HEK293 (cell line): Measurements from ENCODE around the gene MDH2.
"Not testable (repeated sequence)": the region's sequence is repeated elsewhere in the genome, so short reads cannot be mapped to it uniquely, and the experiment has no call there.

Source experiments
- CTCF ChIA-PET: fragments of 350-600 bp; formaldehyde crosslinking; extraction: SDS; loops from one replicate; lab custom pipeline; 2021; ENCODE audit warnings: antibody characterized with exemption; lab: Yijun Ruan, JAX
- POLR2A ChIA-PET: fragments of 300-600 bp; formaldehyde crosslinking; extraction: SDS; loops from one replicate; lab custom pipeline; 2020; ENCODE audit warnings: antibody characterized with exemption, inconsistent platforms; lab: Yijun Ruan, JAX
- H3K27ac ChIP-seq: fragments of 200-500 bp; sonication (Bioruptor generic); 2 replicates; pipeline ENCODE4 v1.5.1; 2014; ENCODE audit warnings: low read depth, low read length, control low read depth, inconsistent platforms; ENCODE audit errors: extremely low read depth
- H3K36me3 ChIP-seq, 2 experiments: fragments of 200-500 bp in 1 of 2; sonication (Bioruptor generic) in 1 of 2; 1 replicate in 1 of 2; 2 replicates in 1 of 2; pipeline ENCODE4 v1.5.1; 2014 to 2017; ENCODE audit warnings: inconsistent platforms in 2 of 2, low read length in 2 of 2; ENCODE audit not compliant: control insufficient read depth in 2 of 2, insufficient read depth in 1 of 2
- H3K4me1 ChIP-seq: fragments of 200-500 bp; sonication (Bioruptor generic); 2 replicates; pipeline ENCODE4 v1.5.1; 2014; ENCODE audit warnings: mild to moderate bottlenecking, low read length, inconsistent platforms; ENCODE audit not compliant: control insufficient read depth, insufficient read depth
- H3K4me3 ChIP-seq: 2 replicates; pipeline ENCODE4 v1.5.1; 2011; ENCODE audit warnings: low read depth, mild to moderate bottlenecking, control low read depth, low read length, moderate library complexity
- H3K9me3 ChIP-seq: fragments of 200-500 bp; sonication (Bioruptor generic); 2 replicates; pipeline ENCODE4 v1.5.1; 2014; ENCODE audit warnings: low read depth, low read length, inconsistent platforms; ENCODE audit not compliant: control insufficient read depth, insufficient read depth
- BCL11B ChIP-seq: fragments of 450-650 bp; formaldehyde crosslinking; IDR thresholded peaks from 2 replicates; pipeline ENCODE4 v1.5.1; 2016; ENCODE audit warnings: low read depth, missing biosample characterization, missing genetic modification characterization
- ELK4 ChIP-seq: IDR thresholded peaks from 2 replicates; pipeline ENCODE4 v1.6.1; 2011; ENCODE audit warnings: mild to moderate bottlenecking, low read depth, low read length, borderline replicate concordance
- FEZF1 ChIP-seq: fragments of 450-650 bp; formaldehyde crosslinking; IDR thresholded peaks from 2 replicates; pipeline ENCODE4 v1.5.1; 2016; ENCODE audit warnings: missing biosample characterization, missing genetic modification characterization
- KLF9 ChIP-seq: fragments of 450-650 bp; formaldehyde crosslinking; IDR thresholded peaks from 2 replicates; pipeline ENCODE4 v1.5.1; 2016; ENCODE audit warnings: missing biosample characterization, missing genetic modification characterization, low read depth
- ZBTB26 ChIP-seq: fragments of 450-650 bp; formaldehyde crosslinking; optimal IDR thresholded peaks from 2 replicates; pipeline ENCODE3; 2016; ENCODE audit warnings: missing biosample characterization, mild to moderate bottlenecking, missing genetic modification characterization
- ZFHX2 ChIP-seq: fragments of 450-650 bp; formaldehyde crosslinking; conservative IDR thresholded peaks from 2 replicates; pipeline ENCODE4 v1.5.1; 2016; ENCODE audit warnings: missing biosample characterization, missing genetic modification characterization
- ZNF140 ChIP-seq: fragments of 450-650 bp; formaldehyde crosslinking; IDR thresholded peaks from 2 replicates; pipeline ENCODE4 v1.5.1; 2016; ENCODE audit warnings: missing biosample characterization, missing genetic modification characterization
- ZNF146 ChIP-seq: fragments of 450-650 bp; formaldehyde crosslinking; IDR thresholded peaks from 2 replicates; pipeline ENCODE4 v1.5.1; 2016; ENCODE audit warnings: missing biosample characterization, missing genetic modification characterization
- ZNF169 ChIP-seq: fragments of 450-650 bp; formaldehyde crosslinking; IDR thresholded peaks from 2 replicates; pipeline ENCODE4 v1.5.1; 2016; ENCODE audit warnings: missing biosample characterization, missing genetic modification characterization
- ZNF175 ChIP-seq: fragments of 450-650 bp; formaldehyde crosslinking; IDR thresholded peaks from 2 replicates; pipeline ENCODE4 v1.5.1; 2016; ENCODE audit warnings: missing biosample characterization, missing genetic modification characterization
- ZNF292 ChIP-seq: fragments of 450-650 bp; formaldehyde crosslinking; IDR thresholded peaks from 2 replicates; pipeline ENCODE4 v1.5.1; 2016; ENCODE audit warnings: low read depth, missing biosample characterization, missing genetic modification characterization, borderline replicate concordance
- ZNF571 ChIP-seq: fragments of 450-650 bp; formaldehyde crosslinking; IDR thresholded peaks from 2 replicates; pipeline ENCODE4 v1.5.0; 2017; ENCODE audit warnings: missing biosample characterization, missing genetic modification characterization
- ZNF624 ChIP-seq: fragments of 450-650 bp; formaldehyde crosslinking; IDR thresholded peaks from 2 replicates; pipeline ENCODE4 v1.5.1; 2017; ENCODE audit warnings: missing biosample characterization, missing genetic modification characterization
- ZNF768 ChIP-seq: fragments of 450-650 bp; formaldehyde crosslinking; IDR thresholded peaks from 2 replicates; pipeline ENCODE4 v1.5.1; 2018; ENCODE audit warnings: missing biosample characterization, mild to moderate bottlenecking, missing genetic modification characterization
- ZSCAN30 ChIP-seq: fragments of 450-650 bp; IDR thresholded peaks from 2 replicates; pipeline ENCODE4 v1.5.1; 2018; ENCODE audit warnings: missing biosample characterization, mild to moderate bottlenecking, missing genetic modification characterization, moderate library complexity
- TF ChIP-seq, protein P1 (sequence below): fragments of 450-650 bp; formaldehyde crosslinking; IDR thresholded peaks from 2 replicates; pipeline ENCODE4 v1.5.0; 2017; ENCODE audit warnings: missing biosample characterization, missing genetic modification characterization, borderline replicate concordance

The MDH2 gene

GRCh38 chr7:76016191-76016947 lies 31.5 kb upstream of the MDH2 start:
- no peak overlapping the region for H3K4me3 ChIP-seq
- TF ChIP-seq ZBTB26 (no peak), ZNF571 (tag by site-specific recombination) (no peak), ZNF175 (tag by site-specific recombination) (no peak), ELK4 (no peak), ZSCAN30 (no peak), BCL11B (tag by site-specific recombination) (no peak), ZNF624 (no peak), KLF9 (no peak), ZFHX2 (tag by site-specific recombination) (no peak), ZNF768 (no peak), ZNF169 (no peak), ZNF140 (tag by site-specific recombination) (no peak), FEZF1 (tag by site-specific recombination) (no peak), ZNF292 (tag by site-specific recombination) (no peak)
- TF ChIP-seq, protein P1, sequence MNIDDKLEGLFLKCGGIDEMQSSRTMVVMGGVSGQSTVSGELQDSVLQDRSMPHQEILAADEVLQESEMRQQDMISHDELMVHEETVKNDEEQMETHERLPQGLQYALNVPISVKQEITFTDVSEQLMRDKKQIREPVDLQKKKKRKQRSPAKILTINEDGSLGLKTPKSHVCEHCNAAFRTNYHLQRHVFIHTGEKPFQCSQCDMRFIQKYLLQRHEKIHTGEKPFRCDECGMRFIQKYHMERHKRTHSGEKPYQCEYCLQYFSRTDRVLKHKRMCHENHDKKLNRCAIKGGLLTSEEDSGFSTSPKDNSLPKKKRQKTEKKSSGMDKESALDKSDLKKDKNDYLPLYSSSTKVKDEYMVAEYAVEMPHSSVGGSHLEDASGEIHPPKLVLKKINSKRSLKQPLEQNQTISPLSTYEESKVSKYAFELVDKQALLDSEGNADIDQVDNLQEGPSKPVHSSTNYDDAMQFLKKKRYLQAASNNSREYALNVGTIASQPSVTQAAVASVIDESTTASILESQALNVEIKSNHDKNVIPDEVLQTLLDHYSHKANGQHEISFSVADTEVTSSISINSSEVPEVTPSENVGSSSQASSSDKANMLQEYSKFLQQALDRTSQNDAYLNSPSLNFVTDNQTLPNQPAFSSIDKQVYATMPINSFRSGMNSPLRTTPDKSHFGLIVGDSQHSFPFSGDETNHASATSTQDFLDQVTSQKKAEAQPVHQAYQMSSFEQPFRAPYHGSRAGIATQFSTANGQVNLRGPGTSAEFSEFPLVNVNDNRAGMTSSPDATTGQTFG (tag by site-specific recombination): no peak
- H3K36me3 ChIP-seq: peaks cover 18 to 24% of the 10 kb centered on the region in 2 experiments; a peak in 2 of 3 replicates
- no peak overlapping the region for H3K27ac ChIP-seq
- H3K9me3 ChIP-seq: no peaks in the 10 kb centered on the region
- ChIA-PET CTCF (interaction anchor here (0.6 kb wide), 1 partner anchor 295 kb away, joined by 6 read pairs; no protein-coding TSS in a partner anchor), POLR2A (no interaction called here)
- no peaks in the 10 kb centered on the region for H3K4me1 ChIP-seq

DNA sequence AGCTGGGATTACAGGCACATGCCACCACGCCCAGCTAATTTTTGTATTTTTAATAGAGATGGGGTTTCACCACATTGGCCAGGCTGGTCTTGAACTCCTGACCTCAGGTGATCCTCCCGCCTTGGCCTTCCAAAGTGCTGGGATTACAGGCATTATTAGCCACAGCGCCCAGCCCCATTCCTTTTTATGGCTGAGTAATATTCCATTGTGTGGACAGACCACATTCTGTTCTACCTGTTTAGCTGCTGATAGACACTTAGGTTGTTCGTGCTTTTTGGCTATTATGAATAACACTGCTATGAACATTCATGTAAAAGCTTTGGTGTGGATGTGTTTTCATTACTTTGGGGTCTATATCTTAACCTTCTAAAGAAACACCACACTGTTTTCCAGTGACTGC lies 29.4 kb upstream of the MDH2 start:
- not testable (repeated sequence) for H3K9me3 ChIP-seq, H3K4me3 ChIP-seq, H3K27ac ChIP-seq, H3K4me1 ChIP-seq
- ChIA-PET CTCF (interaction anchor here (0.6 to 4.7 kb wide), 4 partner anchors 28 to 460 kb away, joined by 3 to 86 read pairs (median 4); no protein-coding TSS in a partner anchor), POLR2A (interaction anchor here (0.6 kb wide), 1 partner anchor 14 kb away, joined by 4 read pairs; no protein-coding TSS in a partner anchor)
- H3K36me3 ChIP-seq: peaks cover 23 to 32% of the 10 kb centered on the region in 2 experiments; a peak in 2 of 3 replicates
- peak; percentile 68 for TF ChIP-seq ZNF146 (tag by site-specific recombination)
